GM18520 (cell line): Measurements from ENCODE around the gene ZNF366.

Experiments
- ATAC-seq: cut with Tn5 transposase; IDR thresholded peaks from one replicate; pipeline ENCODE4 v1.9.1; 2021; ENCODE audit not compliant: unreplicated experiment

Gene ZNF366

DNA sequence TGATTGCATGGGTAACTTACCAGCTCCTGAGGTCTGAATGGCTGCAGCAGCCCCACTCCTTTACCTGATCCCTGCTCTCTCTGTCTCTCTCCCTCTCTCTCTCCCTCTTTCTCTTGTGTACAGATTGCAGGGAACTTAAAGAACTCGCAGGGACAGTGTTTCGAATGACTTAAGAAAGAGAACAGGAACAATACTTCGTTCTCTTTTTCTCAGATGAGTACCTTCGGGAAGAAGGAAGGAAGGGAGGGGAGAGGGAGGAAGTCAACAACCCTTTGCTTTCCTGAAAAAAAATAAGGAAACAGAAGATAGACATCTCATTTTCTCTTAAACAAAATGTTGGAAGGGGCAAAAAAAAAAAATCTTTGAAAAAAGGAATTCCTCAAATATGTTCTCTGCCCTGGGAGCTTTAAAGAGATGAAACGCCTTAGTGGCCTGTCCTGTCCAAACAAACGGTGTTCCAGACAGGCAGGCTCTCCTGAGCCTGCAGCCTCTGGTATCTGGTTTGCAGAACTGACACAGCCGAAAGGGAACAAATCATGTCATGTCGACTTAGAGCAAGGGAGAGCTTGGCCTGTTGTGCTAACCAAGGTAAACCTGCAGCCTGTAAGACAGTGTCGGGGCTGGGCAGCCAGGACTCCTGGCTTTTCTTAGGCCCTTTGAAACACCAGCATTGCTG is at the start of gene ZNF366:
ZNF366 (minus strand) TSS at position 180 of the 676 bp plus-strand sequence. CDS start 45,914 bp downstream, outside the sequence.
- ATAC-seq: no peak

DNA sequence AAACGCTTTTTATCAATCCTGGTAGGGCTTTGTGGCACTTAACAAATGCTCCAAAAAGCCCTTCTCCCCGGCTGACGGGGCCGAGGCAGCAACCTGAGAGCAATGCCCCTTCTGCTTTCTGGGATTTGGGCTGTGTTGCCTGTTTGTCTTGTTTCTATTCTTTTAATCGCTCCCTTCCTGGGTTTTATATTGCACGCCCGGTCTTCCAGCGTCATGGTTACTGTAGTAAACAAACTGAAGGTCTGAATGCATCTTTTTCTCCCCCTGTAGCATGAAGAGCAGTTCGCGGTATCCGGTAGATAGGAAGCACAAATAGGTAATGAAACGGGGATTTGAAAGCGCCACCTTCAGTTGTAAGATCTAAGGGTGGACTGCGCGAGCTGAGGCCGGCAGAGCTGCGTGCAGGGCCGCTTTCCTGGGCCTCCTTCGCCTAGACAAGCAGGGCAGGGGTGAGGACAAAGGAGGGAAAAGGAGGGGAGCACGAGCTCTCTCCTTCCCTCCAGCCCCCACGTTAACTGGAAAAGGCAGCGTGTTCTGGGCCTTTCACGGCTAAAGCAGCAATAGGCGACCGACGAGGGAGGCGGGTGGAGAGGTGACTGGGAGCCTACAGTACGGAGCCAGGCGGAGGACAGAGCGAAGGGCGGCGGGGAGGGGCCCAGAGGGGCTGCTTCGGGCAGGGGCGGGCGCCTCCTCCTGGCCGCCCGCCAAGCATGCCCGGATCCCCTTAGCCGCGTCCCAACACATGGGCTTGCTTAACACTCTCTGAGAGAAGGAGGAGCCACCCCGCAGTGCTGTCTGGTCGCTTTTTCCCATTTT is 49.3 kb upstream of the ZNF366 start:
- ATAC-seq: no peak

DNA sequence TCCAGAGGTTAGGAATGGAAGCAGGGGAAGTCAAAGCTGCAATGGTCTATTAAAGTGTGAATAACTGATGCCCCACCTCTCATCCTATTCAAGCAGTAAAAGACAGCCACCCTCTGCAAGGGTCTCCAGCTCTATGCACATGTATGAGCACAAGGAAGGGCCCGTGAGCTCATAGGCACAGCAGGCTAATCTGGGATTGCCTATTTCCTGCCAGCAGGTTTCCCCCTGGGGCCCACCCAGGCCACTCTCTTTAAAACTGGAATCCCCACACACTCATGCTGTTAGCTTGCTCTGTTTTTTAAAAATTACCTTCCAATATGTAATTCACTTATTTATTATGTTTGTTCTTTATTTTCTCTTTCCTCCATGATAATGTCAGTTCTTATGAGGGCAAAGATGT is 48.7 kb upstream of the ZNF366 start:
- no peak for ATAC-seq

GRCh38 chr5:72554897-72555296 is 47.7 kb upstream of the ZNF366 start:
- no peak for ATAC-seq

GRCh38 chr5:72552041-72552557 is 44.9 kb upstream of the ZNF366 start:
- ATAC-seq: no peak

DNA sequence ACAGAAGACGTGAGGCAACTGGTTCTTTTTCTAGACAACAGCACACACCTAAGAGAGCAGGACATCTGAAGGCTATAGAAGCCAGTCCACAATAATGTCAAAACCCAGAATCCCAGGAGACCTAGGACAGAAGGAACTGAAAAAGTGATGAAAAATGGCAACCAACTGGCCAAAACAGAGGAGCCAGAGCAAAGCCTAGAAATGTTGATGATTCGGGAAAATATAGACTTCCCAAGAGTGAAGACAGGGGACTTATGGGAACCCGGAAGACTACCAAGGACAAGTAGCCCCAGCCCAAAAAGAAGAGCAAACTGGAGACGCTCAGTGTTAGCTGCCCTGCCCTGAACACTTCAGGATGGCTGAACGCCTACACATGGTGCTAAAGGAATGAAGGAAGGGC is 43.4 kb upstream of the ZNF366 start:
- no peak for ATAC-seq

- ATAC-seq: no peak
Observed at GRCh38 chr5:72543811-72544210, 36.6 kb upstream of the ZNF366 start.

- no peak for ATAC-seq
Observed at GRCh38 chr5:72543365-72543764, 36.2 kb upstream of the ZNF366 start.

DNA sequence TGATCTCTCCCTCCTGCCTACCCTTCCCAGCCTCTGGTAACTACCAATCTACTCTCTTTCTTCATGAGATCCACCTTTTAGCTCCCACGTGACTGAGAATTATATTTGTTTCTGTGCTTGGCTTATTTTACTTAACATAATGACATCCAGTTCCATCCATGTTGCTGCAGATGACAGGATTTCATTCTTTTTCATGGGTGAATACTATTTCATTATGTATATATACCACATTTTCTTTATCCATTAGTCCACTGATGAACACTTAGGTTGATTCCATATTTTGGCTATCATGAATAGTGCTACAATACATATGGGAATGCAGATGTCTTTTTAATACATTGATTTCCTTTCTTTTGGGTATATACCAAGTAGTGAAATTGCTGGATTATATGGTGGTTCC is 35.5 kb upstream of the ZNF366 start:
- ATAC-seq: no peak

DNA sequence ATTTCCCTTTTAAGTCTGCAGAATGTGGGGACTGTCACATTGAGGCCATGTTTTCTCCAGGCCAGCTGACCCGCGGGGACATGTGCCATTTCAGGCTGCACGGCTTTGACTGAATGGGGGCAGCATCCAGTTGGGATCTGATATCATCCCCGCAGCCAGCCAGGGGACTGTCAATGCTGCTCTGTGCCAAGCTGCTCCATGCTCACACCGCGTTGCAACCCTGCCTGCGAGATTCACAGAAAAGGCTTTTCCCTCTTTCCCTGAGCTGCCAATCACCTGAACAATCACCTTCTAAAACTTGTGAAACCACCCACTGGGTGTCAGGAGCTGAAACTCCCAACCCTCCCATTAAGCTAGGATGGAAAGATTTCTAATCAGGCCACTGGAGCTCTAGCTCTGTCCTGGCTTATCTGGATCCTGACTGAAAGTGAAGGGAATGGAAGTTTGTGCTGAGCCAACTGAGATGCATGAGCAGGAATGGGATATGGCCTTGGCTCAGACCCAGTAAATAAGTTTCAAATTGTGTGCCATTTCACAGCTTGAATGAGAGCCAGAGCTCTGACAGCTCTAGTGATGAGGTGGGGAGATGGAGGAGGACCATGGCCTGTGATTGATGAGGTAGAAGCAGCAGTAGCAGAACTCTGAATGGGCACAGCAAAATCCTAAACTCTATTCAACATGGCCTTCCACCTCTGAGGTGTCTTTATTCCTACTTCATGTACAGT is 34.5 kb upstream of the ZNF366 start:
- no peak for ATAC-seq

GRCh38 chr5:72540759-72541438 is 33.7 kb upstream of the ZNF366 start:
- no peak for ATAC-seq

GRCh38 chr5:72539726-72540125 is 32.5 kb upstream of the ZNF366 start:
- no peak for ATAC-seq

DNA sequence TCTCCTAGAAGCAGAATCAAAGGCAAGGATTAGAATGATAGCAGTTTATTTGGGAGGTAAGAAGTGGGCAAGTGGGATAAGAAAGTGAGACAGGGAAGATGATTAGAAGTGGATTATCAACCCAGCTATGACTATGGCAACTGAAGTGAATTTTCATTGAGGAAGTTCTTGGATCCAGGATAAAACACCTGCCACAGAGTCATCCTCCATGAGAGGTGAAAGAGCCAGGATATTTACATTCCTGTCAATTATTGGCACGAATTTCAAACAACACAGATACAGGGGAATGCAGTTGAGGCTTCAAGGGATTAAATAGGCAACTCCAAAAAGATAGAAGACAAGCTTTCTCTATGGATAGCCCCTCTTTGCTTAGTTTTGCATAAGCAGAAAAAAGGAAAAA is 31.8 kb upstream of the ZNF366 start:
- no peak for ATAC-seq

GRCh38 chr5:72537166-72537565 is 30.0 kb upstream of the ZNF366 start:
- no peak for ATAC-seq

DNA sequence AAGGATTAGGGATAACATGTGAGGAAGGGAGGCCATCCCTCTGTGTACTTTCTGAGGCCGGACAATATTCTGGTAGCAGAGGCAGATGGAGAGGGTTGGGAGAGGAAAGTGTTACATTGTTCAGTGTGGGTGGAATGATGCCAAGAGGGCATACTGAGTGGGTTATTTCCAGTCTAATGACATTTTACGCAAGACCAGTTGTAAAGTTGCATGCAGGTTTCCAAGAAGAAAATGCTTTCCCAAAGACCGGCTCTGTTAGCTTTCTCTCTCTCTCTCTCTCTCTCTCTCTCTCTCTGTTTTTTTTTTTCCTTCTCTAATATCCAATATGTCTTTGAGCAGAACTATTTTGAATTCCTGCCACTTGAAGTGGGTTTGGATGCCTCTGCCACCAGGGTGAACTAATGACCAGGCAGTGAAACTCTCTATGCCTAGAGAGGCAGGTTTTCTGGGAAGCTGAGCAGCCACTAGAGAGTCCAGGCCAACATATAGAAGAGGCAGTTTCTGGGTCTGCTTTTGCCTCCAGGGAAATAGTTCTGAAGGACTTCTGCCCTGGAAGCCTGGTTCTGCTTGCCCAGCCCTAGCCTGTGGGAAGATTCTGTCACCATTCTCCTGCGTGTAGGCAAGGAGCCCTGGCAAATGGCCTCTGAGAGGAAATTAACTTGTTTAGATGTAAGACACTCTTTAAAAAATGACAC is 24.4 kb upstream of the ZNF366 start:
- no peak for ATAC-seq

DNA sequence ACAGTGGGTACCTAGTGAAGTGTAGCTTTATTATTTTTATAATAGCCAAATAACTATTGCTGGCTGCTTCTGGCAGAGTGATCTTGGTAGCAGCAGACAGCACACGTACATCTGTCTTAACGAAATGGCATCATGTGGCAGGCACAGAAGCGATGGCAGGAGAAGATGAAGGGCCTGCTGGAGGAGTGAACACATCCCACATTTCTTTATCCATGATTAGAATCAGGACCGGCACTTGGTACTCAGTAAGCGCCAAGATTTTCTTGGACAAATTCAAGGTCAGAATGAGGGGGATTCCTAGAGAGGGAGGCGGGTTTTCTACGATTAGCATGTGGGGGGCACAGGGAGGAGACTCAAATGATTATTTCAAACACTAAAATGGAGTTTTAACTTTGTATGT is 23.0 kb upstream of the ZNF366 start:
- ATAC-seq: no peak

GRCh38 chr5:72529383-72529782 is 22.2 kb upstream of the ZNF366 start:
- no peak for ATAC-seq

DNA sequence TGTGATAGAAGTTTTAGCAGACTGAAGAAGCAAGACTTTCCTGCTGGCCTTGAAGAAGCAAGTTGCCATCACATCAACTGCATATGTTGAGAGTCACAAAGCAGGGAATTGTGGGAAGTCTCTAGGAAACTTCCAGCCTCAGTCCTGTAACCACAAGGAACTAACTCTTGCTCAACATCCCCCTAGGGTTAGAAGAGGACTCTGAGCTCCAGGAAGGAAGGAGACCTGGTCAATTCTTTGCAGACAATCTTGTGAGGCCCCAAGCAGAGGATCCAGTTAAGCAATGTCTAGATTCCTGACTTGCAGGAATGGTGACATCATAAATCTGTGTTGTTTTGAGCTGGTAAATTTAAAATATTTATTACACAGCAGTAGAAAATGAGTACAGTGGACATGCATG is 18.6 kb upstream of the ZNF366 start:
- no peak for ATAC-seq

- ATAC-seq: no peak
Observed at GRCh38 chr5:72523960-72524582, 16.9 kb upstream of the ZNF366 start.

DNA sequence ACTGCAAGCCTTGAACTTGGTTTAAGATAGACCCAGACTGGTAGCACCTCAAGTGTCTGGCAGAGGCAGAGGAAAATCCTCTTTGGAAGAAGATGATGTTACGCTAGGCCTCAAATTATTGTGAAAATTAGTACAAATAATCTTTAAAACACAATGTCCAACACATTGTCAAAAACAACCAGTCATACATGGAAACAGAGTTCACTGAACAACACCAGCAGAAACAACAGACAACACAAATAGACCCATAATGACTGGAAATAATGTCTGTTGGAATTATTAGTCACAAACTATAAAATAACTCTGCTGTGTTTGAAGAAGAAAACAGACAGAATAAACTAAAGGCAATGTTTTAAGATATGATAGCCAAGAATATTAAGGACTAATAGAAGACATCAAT is 15.4 kb upstream of the ZNF366 start:
- no peak for ATAC-seq
